HEK293 (cell line): ENCODE data around the gene HIC1.

ENCODE experiments used
- BCL11B ChIP-seq: fragments of 450-650 bp; formaldehyde crosslinking; IDR thresholded peaks from 2 replicates; pipeline ENCODE4 v1.5.1; 2016; ENCODE audit warnings: low read depth, missing biosample characterization, missing genetic modification characterization
- CTCF ChIP-seq: fragments of 450-650 bp; formaldehyde crosslinking; IDR thresholded peaks from 2 replicates; pipeline ENCODE4 v1.5.1; 2016; ENCODE audit warnings: missing biosample characterization, missing genetic modification characterization
- ZNF274 ChIP-seq, 2 experiments: fragments of 200-500 bp in 1 of 2; fragments of 450-650 bp in 1 of 2; sonication (Bioruptor generic) in 1 of 2; formaldehyde crosslinking in 1 of 2; IDR thresholded peaks; 2 replicates each; pipeline versions ENCODE4 v1.5.1 to v1.6.1; 2014 to 2016; ENCODE audit warnings: borderline replicate concordance in 1 of 2, inconsistent platforms in 1 of 2, low read length in 1 of 2, missing biosample characterization in 1 of 2, missing genetic modification characterization in 1 of 2
- TF ChIP-seq, protein P1 (sequence below): fragments of 450-650 bp; formaldehyde crosslinking; IDR thresholded peaks from 2 replicates; pipeline ENCODE4 v1.5.1; 2016; ENCODE audit warnings: missing biosample characterization, missing genetic modification characterization

DNA sequence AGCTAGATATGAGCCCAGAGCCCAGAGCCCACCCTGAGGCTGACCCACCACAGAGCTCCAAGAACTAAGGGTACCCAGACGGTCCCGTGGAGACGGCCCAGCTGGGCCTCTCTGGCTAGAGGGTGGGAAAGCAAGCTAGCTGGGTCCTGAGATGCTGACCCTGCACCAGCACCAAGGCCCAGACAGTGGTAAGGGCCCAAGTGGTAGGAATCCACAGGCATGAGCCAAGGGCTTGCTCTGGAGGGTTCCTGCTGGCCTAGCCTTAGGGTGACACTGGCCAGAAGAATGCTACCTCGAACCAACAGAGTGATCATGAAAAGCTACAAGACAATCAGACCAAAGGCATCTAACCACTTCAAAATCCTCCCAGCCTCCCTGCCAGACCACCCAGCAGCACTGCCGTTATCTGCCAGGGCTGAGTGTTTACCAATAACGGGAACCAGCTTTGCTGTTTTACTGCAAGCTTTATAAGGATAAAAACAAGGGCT lies 13.2 kb downstream of the HIC1 start:
- TF ChIP-seq BCL11B (tag by site-specific recombination) = no peak
- TF ChIP-seq, protein P1, sequence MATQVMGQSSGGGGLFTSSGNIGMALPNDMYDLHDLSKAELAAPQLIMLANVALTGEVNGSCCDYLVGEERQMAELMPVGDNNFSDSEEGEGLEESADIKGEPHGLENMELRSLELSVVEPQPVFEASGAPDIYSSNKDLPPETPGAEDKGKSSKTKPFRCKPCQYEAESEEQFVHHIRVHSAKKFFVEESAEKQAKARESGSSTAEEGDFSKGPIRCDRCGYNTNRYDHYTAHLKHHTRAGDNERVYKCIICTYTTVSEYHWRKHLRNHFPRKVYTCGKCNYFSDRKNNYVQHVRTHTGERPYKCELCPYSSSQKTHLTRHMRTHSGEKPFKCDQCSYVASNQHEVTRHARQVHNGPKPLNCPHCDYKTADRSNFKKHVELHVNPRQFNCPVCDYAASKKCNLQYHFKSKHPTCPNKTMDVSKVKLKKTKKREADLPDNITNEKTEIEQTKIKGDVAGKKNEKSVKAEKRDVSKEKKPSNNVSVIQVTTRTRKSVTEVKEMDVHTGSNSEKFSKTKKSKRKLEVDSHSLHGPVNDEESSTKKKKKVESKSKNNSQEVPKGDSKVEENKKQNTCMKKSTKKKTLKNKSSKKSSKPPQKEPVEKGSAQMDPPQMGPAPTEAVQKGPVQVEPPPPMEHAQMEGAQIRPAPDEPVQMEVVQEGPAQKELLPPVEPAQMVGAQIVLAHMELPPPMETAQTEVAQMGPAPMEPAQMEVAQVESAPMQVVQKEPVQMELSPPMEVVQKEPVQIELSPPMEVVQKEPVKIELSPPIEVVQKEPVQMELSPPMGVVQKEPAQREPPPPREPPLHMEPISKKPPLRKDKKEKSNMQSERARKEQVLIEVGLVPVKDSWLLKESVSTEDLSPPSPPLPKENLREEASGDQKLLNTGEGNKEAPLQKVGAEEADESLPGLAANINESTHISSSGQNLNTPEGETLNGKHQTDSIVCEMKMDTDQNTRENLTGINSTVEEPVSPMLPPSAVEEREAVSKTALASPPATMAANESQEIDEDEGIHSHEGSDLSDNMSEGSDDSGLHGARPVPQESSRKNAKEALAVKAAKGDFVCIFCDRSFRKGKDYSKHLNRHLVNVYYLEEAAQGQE (tag by site-specific recombination) = no peak
- no peak for TF ChIP-seq ZNF274 (IDR thresholded peaks at IDR 0.05; ENCODE audit: low read length)
- no peak for TF ChIP-seq ZNF274 (tag by site-specific recombination; IDR thresholded peaks at IDR 0.05; ENCODE audit: borderline replicate concordance)
- no peak for TF ChIP-seq CTCF (tag by site-specific recombination)
